GM12892 (cell line): Measurements from ENCODE around the gene CUTC. TPM values are rescaled to one million over a fixed set of nuclear protein-coding genes. Genes with fewer than 3 reads are reported as not detected.
A peak's percentile ranks its signal among the peaks of the same experiment; 100 is the strongest.

Experiments
- DNase-seq: peaks from one replicate; pipeline ENCODE4 v3.0.0; 2011; ENCODE audit not compliant: insufficient read length
- FAIRE-seq: peaks from 2 replicates; lab custom pipeline; 2011; peaks lifted over from hg19 to GRCh38; lab: Jason Lieb, UNC
- POLR2A ChIP-seq: IDR thresholded peaks from 2 replicates; pipeline ENCODE4 v1.6.1; 2011; ENCODE audit warnings: low read depth, low read length, control low read depth
- POLR2AphosphoS5 ChIP-seq: IDR thresholded peaks from 2 replicates; pipeline ENCODE4 v1.6.1; 2011; ENCODE audit warnings: low read depth, low read length, control low read depth
- TAF1 ChIP-seq: IDR thresholded peaks from 2 replicates; pipeline ENCODE4 v1.6.1; 2011; ENCODE audit warnings: low read depth, mild to moderate bottlenecking, control low read depth, low read length, borderline replicate concordance
- polyA plus RNA-seq: library from polyadenylated mRNA; unstranded; fragments of >200 nt; gene quantifications from one replicate; pipeline ENCODE4 v1.2.1, GENCODE V29; 2012; ENCODE audit warnings: missing spikeins, inconsistent platforms; ENCODE audit not compliant: missing spikeins

Gene CUTC
- 33.8 TPM for polyA plus RNA-seq

GRCh38 chr10:99732033-99732842 is at the start of gene CUTC, which contains the start of gene COX15:
CUTC (plus strand) TSS chr10:99732234; CDS start chr10:99732349, 115 bp downstream.
COX15 (minus strand) TSS chr10:99732127; CDS start chr10:99732049, 78 bp downstream.
- DNase-seq (peak; percentile 79), FAIRE-seq (peak; percentile 99)
- TF ChIP-seq POLR2A (peak; percentile 92), TAF1 (peak; percentile 85), POLR2AphosphoS5 (peak; percentile 91)

- DNase-seq, result no peak
- no peak for FAIRE-seq
- TF ChIP-seq POLR2AphosphoS5 (no peak), TAF1 (no peak), POLR2A (no peak)
Observed at GRCh38 chr10:99682752-99683151, 49.3 kb upstream of the CUTC start.

GRCh38 chr10:99685597-99685967 is 46.5 kb upstream of the CUTC start:
- FAIRE-seq (peak; percentile 79), DNase-seq (no peak)
- TF ChIP-seq POLR2AphosphoS5 (no peak), POLR2A (no peak), TAF1 (no peak)

- FAIRE-seq (no peak), DNase-seq (no peak)
Observed at GRCh38 chr10:99689461-99689860, 42.6 kb upstream of the CUTC start.

GRCh38 chr10:99693933-99694583 is 38.0 kb upstream of the CUTC start:
- FAIRE-seq (no peak), DNase-seq (no peak)
- TF ChIP-seq TAF1, result no peak

More at GRCh38 chr10:99689461-99689860, 42.6 kb upstream of the CUTC start:
- TF ChIP-seq POLR2AphosphoS5 (no peak), TAF1 (no peak), POLR2A (no peak)

- FAIRE-seq, result no peak
- no peak for DNase-seq
- TF ChIP-seq POLR2AphosphoS5 (no peak), TAF1 (no peak), POLR2A (no peak)
Observed at GRCh38 chr10:99695761-99696160, 36.3 kb upstream of the CUTC start.

GRCh38 chr10:99698504-99699080 is 33.4 kb upstream of the CUTC start:
- no peak for FAIRE-seq
- DNase-seq, result no peak
- no peak for TF ChIP-seq POLR2AphosphoS5
- TF ChIP-seq TAF1, result no peak
- no peak for TF ChIP-seq POLR2A

- no peak for FAIRE-seq
- TF ChIP-seq POLR2A (no peak), TAF1 (no peak), POLR2AphosphoS5 (no peak)
- DNase-seq, result no peak
Observed at GRCh38 chr10:99700649-99701048, 31.4 kb upstream of the CUTC start.

- TF ChIP-seq POLR2A, result no peak
- no peak for TF ChIP-seq POLR2AphosphoS5
- TF ChIP-seq TAF1, result no peak
- FAIRE-seq (no peak), DNase-seq (no peak)
Observed at GRCh38 chr10:99708428-99709012, 23.5 kb upstream of the CUTC start.

GRCh38 chr10:99709480-99710229 is 22.4 kb upstream of the CUTC start:
- FAIRE-seq, result no peak
- DNase-seq, result no peak
- no peak for TF ChIP-seq POLR2A
- TF ChIP-seq TAF1, result no peak
- TF ChIP-seq POLR2AphosphoS5, result no peak

GRCh38 chr10:99711129-99711719 is 20.8 kb upstream of the CUTC start:
- no peak for TF ChIP-seq POLR2A
- TF ChIP-seq POLR2AphosphoS5, result no peak
- no peak for TF ChIP-seq TAF1
- FAIRE-seq (peak; percentile 84), DNase-seq (no peak)
